ENCODE data around the gene TAF3.

Gene TAF3

GRCh38 chr10:8036506-8037198 is 218.3 kb downstream of the TAF3 start:
- DNase-seq = no peak

GRCh38 chr10:8037199-8037801 is 219.0 kb downstream of the TAF3 start:
- DNase-seq = no peak

GRCh38 chr10:8037941-8038894 is 219.9 kb downstream of the TAF3 start:
- DNase-seq = no peak

GRCh38 chr10:8039321-8039881 is 221.1 kb downstream of the TAF3 start:
- no peak for DNase-seq

GRCh38 chr10:8040651-8041050 is 222.3 kb downstream of the TAF3 start:
- no peak for DNase-seq

GRCh38 chr10:8041284-8041991 is 223.1 kb downstream of the TAF3 start:
- no peak for DNase-seq

- no peak for DNase-seq
Measured at GRCh38 chr10:8041992-8042720, 223.9 kb downstream of the TAF3 start.

- no peak for DNase-seq
Measured at GRCh38 chr10:8042721-8043568, 224.6 kb downstream of the TAF3 start.

GRCh38 chr10:8043569-8044306 is 225.4 kb downstream of the TAF3 start:
- DNase-seq = no peak

- DNase-seq = no peak
Measured at GRCh38 chr10:8044331-8044907, 226.1 kb downstream of the TAF3 start.

GRCh38 chr10:8044908-8045725 is 226.8 kb downstream of the TAF3 start:
- DNase-seq = no peak

GRCh38 chr10:8045726-8046494 is 227.6 kb downstream of the TAF3 start:
- no peak for DNase-seq

- DNase-seq = no peak
Measured at GRCh38 chr10:8047452-8048280, 229.4 kb downstream of the TAF3 start.

GRCh38 chr10:8048281-8049008 is 230.1 kb downstream of the TAF3 start:
- no peak for DNase-seq

- DNase-seq = no peak
Measured at GRCh38 chr10:8049045-8049864, 230.9 kb downstream of the TAF3 start.
